ENCODE data around the gene POLA1. TPM values are rescaled to one million over a fixed set of nuclear protein-coding genes. Genes with fewer than 3 reads are reported as not detected.

POLA1 gene
- total and polyA plus RNA-seq, 2 experiments from 2014 or later = 19.4 to 22.9 TPM

DNA sequence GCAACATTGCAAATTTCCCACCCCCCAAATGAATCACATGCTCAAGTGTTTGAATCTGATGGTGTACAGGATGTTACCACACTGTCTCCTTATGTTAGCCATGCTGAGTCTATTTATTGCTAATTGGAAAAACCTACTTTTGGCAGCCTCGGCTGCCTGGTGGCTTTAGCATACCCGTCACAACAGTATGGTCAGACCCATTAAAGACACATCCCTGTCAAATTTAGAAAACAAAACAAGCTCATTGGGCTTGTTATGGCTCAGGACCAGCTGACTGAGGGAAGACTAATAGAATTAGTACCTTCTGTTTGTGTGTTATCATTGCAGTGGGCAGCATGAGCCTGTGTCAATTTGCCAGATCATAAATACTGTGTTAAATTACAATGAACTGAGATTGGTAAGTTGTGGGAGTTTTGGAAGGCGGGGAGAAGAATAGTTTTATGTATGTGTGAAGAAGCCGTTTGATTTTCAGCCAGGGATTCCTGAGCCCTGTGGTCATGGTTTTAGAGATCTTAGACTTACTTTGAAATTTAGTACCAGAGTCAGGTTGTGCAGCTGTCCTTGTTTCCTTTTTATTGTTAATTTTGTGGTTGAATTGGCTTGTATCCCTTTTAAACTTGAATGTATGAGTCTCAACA, 66.8 kb downstream of the POLA1 start:
- Histone ChIP-seq H3K9me3 (ENCODE audit: low read depth) (no peaks in the 10 kb centered on the region), H3K4me1 (ENCODE audit: low read depth) (no peaks in the 10 kb centered on the region), H3K27ac (no peak overlapping the region), H3K27me3 (no peaks in the 10 kb centered on the region), H3K4me3 (no peak overlapping the region), H3K36me3 (no peaks in the 10 kb centered on the region)
- peak in 1 of 2 donors; percentile 40 for DNase-seq (ENCODE audit: low read depth in 1 of 2, low spot score in 1 of 2)
- TF ChIP-seq, protein P1, sequence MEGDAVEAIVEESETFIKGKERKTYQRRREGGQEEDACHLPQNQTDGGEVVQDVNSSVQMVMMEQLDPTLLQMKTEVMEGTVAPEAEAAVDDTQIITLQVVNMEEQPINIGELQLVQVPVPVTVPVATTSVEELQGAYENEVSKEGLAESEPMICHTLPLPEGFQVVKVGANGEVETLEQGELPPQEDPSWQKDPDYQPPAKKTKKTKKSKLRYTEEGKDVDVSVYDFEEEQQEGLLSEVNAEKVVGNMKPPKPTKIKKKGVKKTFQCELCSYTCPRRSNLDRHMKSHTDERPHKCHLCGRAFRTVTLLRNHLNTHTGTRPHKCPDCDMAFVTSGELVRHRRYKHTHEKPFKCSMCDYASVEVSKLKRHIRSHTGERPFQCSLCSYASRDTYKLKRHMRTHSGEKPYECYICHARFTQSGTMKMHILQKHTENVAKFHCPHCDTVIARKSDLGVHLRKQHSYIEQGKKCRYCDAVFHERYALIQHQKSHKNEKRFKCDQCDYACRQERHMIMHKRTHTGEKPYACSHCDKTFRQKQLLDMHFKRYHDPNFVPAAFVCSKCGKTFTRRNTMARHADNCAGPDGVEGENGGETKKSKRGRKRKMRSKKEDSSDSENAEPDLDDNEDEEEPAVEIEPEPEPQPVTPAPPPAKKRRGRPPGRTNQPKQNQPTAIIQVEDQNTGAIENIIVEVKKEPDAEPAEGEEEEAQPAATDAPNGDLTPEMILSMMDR (IDR thresholded peaks at IDR 0.05; ENCODE audit: low read depth, low read length) = no peak

DNA sequence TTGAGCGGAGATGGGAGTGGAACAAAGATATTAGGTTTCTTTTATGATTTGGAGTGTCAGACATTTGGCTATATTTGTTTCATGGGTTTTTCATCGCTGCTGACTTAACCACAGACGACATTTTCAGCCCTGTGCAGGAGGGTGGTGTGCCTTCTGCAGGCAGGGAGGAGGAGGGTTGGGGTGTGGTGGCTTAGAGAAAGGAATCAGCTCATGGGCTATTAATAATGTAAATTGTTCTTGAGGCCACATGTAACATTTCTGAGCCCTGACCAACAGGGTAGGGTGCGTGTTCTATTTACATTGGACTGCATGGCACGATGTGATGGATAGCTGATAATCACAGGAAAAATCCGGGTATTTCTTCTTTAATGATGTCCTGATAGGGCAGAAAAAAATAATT, 67.6 kb downstream of the POLA1 start:
- TF ChIP-seq, protein P1 (IDR thresholded peaks at IDR 0.05; ENCODE audit: low read depth, low read length) = no peak
- Histone ChIP-seq H3K27me3 (no peaks in the 10 kb centered on the region), H3K4me1 (ENCODE audit: low read depth) (no peaks in the 10 kb centered on the region), H3K9me3 (ENCODE audit: low read depth) (no peaks in the 10 kb centered on the region), H3K27ac (no peak overlapping the region), H3K4me3 (no peak overlapping the region), H3K36me3 (no peaks in the 10 kb centered on the region)
- DNase-seq (ENCODE audit: low read depth in 1 of 2, low spot score in 1 of 2) = no peak

DNA sequence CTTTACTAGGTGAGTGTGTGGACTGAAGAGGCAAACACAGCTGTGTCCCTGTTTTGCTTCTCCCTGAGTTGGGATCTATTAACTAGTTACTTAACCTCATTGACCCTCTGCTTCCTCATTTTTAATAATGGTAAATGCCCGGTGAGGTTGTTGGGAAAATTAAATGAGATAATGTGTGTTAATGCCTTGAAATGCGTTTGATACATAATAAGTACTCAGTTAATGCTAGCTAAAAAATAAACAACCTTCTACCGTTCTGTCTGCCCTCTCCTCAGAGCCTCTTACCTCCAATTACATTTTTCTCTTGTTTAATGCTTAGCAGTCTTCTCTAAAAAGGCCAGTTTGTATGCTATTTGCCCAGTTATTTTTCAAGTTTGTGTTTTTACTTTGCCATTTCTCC, 70.3 kb downstream of the POLA1 start:
- no peaks in the 10 kb centered on the region for H3K36me3 ChIP-seq
- peaks cover 4% of the 10 kb centered on the region for H3K4me1 ChIP-seq (ENCODE audit: low read depth)
- no peak overlapping the region for H3K27ac ChIP-seq
- no peak for DNase-seq (ENCODE audit: low read depth in 1 of 2, low spot score in 1 of 2)
- TF ChIP-seq, protein P1 (IDR thresholded peaks at IDR 0.05; ENCODE audit: low read depth, low read length) = no peak
- no peaks in the 10 kb centered on the region for H3K9me3 ChIP-seq (ENCODE audit: low read depth)
- H3K4me3 ChIP-seq = no peak overlapping the region
- H3K27me3 ChIP-seq = no peaks in the 10 kb centered on the region

DNA sequence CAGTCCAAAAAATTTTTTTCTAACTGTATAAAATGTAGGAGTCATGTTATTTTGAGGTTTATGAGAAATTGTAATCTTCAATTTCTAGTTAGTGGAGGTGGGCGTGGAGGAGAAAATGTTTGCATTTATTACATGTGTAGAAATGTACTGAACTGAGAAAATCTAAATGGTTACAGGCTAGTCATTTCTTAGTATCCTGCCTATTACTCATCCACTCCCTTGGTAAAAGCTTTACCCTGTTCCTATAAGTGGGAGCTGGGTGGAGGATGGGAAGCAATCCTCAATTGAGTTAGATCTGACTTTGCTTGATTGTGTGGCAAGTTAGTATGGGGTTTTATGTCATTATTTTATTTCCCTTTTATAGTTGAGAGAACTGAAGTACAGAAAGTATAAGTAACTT, 73.8 kb downstream of the POLA1 start:
- TF ChIP-seq, protein P1 (IDR thresholded peaks at IDR 0.05; ENCODE audit: low read depth, low read length) = no peak
- Histone ChIP-seq H3K4me1 (ENCODE audit: low read depth) (peaks cover 4% of the 10 kb centered on the region), H3K27me3 (no peaks in the 10 kb centered on the region), H3K27ac (no peak overlapping the region), H3K9me3 (ENCODE audit: low read depth) (no peaks in the 10 kb centered on the region), H3K36me3 (no peaks in the 10 kb centered on the region), H3K4me3 (no peak overlapping the region)
- DNase-seq (ENCODE audit: low read depth in 1 of 2, low spot score in 1 of 2) = peak in 1 of 2 donors; percentile 1

DNA sequence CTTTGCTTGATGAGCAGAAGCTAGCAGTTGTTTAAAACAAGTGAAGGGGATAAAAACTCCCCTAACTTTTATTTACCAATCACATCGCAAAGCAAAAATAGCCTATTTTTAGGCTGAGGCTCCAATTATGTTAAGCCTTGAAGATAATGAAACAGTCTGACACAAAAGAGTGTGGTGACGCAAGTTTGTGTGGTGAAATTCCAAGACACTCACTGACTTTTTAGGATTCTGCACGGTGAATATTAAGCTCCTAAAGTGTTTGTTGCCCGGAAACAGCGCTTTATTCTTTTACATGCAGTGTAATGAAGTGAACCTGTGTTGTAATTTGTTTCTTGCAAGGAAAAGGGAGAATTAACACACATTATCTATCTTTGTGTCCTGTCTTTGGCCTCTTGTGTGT, 74.8 kb downstream of the POLA1 start:
- Histone ChIP-seq H3K27ac (no peak overlapping the region), H3K4me3 (no peak overlapping the region), H3K9me3 (ENCODE audit: low read depth) (no peaks in the 10 kb centered on the region), H3K4me1 (ENCODE audit: low read depth) (peaks cover 4% of the 10 kb centered on the region), H3K27me3 (no peaks in the 10 kb centered on the region), H3K36me3 (no peaks in the 10 kb centered on the region)
- DNase-seq (ENCODE audit: low read depth in 1 of 2, low spot score in 1 of 2) = peak in 1 of 2 donors; percentile 1
- TF ChIP-seq, protein P1 (IDR thresholded peaks at IDR 0.05; ENCODE audit: low read depth, low read length) = no peak

Measured in cardiac muscle cell (in vitro differentiated cells and primary cell).